ENCODE results near the gene DEPP1.

GRCh38 chr10:44993226-44993921 lies 14.8 kb upstream of the DEPP1 start:
- no peak for TF ChIP-seq CEBPB (IDR thresholded peaks at IDR 0.05; ENCODE audit: low read depth)
- no peak for TF ChIP-seq CTCF (IDR thresholded peaks at IDR 0.05 in 2 of 3, conservative IDR thresholded peaks at IDR 0.05 in 1 of 3; ENCODE audit: borderline replicate concordance in 1 of 3, insufficient read depth in 1 of 3, low read depth in 2 of 3, low read length in 2 of 3)
